OCI-LY7 (cell line): ENCODE results near the gene PNPLA6.

Experiments used
- CTCF ChIP-seq: fragments of 200-600 bp; sonication (generic); conservative IDR thresholded peaks from 2 replicates; pipeline ENCODE4 v1.5.1; 2014; ENCODE audit warnings: mild to moderate bottlenecking, antibody characterized with exemption, low read length, moderate library complexity, mixed read lengths
- EZH2phosphoT487 ChIP-seq: fragments of 200-600 bp; sonication (generic); IDR thresholded peaks from 2 replicates; pipeline ENCODE4 v1.6.1; 2018; ENCODE audit warnings: low read depth, borderline replicate concordance, mild to moderate bottlenecking, mixed run types, antibody characterized with exemption, low read length, moderate library complexity, mixed read lengths

GRCh38 chr19:7504684-7505083 is 30.8 kb upstream of the PNPLA6 start:
- TF ChIP-seq CTCF (no peak), EZH2phosphoT487 (no peak)
